BJ (cell line): ENCODE results near the gene C11orf86. TPM values are rescaled to one million over a fixed set of nuclear protein-coding genes. Genes with fewer than 3 reads are reported as not detected.
"Not testable (repeated sequence)": the region's sequence is repeated elsewhere in the genome, so short reads cannot be mapped to it uniquely, and the experiment has no call there.

Source experiments
- CTCF ChIA-PET: fragments of 350-600 bp; formaldehyde crosslinking; extraction: SDS; loops from one replicate; lab custom pipeline; 2021; ENCODE audit warnings: antibody characterized with exemption, inconsistent platforms; lab: Yijun Ruan, JAX
- POLR2A ChIA-PET: fragments of 300-600 bp; sonication (Branson Sonifier 250); formaldehyde crosslinking; extraction: SDS; loops from one replicate; lab custom pipeline; 2021; ENCODE audit warnings: antibody characterized with exemption; lab: Charles Lee
- DNase-seq: peaks from one replicate; pipeline ENCODE4 v3.0.0-alpha.2; 2011; ENCODE audit warnings: low read depth
- H3K27me3 ChIP-seq: 2 replicates; pipeline ENCODE4 v1.6.0; 2011; ENCODE audit warnings: low read length; ENCODE audit not compliant: control insufficient read depth, insufficient read depth
- H3K36me3 ChIP-seq: 2 replicates; pipeline ENCODE4 v1.5.1; 2011; ENCODE audit warnings: low read length; ENCODE audit not compliant: control insufficient read depth, insufficient read depth
- H3K4me3 ChIP-seq: 2 replicates; pipeline ENCODE4 v1.5.1; 2011; ENCODE audit warnings: low read depth, mild to moderate bottlenecking, control low read depth, low read length
- polyA plus RNA-seq: library from polyadenylated mRNA; depleted of rRNA; stranded (reverse); fragments of >200 nt; gene quantifications from 2 replicates; pipeline ENCODE4 v1.2.3, GENCODE V29; 2011
- TF ChIP-seq, protein P1 (sequence below): IDR thresholded peaks from 2 replicates; pipeline ENCODE4 v1.5.1; 2011; ENCODE audit warnings: low read depth, mild to moderate bottlenecking, control low read depth, inconsistent platforms, low read length, moderate library complexity; ENCODE audit not compliant: insufficient read depth

C11orf86 gene
- polyA plus RNA-seq, 1 experiment: 0.15 TPM

DNA sequence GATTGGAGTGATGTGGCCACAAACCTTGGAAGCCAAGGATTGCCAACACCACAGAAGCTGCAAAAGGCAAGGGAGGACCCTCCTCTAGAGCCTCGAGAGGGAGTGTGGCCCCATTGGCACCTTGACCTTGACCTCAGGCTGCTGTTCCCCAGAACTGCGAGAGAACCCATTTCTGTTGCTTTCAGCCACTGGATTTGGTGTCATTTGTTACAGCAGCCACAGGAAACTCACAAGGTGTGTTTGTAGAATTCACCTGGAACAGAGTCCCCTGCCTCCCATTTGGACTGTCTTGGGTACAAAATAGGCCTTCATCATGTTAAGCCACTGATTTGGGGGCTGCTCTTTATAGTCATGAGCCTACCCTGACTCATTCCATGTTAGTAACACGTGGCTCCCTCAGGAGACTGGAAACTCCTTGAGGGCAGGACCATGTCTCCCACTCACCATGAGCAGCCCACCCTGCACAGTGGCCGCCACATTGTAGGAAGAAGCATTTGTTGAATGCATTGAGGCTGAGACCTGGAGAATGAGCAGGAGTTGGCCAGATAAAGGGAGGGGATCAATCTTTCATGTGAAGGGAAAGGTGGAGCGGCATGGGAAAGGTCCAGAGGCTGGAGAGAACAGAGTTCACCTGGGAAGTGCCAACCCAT, 8.3 kb downstream of the C11orf86 start:
- Histone ChIP-seq H3K27me3 (no peaks in the 10 kb centered on the region), H3K36me3 (no peaks in the 10 kb centered on the region), H3K4me3 (no peak overlapping the region)
- CTCF ChIA-PET: interaction anchor here (3.0 kb wide), 1 partner anchor 7 kb away, joined by 12 read pairs; the partner anchor contains the start of gene C11orf86
- POLR2A ChIA-PET: no interaction called here
- no peak for DNase-seq
- TF ChIP-seq, protein P1, sequence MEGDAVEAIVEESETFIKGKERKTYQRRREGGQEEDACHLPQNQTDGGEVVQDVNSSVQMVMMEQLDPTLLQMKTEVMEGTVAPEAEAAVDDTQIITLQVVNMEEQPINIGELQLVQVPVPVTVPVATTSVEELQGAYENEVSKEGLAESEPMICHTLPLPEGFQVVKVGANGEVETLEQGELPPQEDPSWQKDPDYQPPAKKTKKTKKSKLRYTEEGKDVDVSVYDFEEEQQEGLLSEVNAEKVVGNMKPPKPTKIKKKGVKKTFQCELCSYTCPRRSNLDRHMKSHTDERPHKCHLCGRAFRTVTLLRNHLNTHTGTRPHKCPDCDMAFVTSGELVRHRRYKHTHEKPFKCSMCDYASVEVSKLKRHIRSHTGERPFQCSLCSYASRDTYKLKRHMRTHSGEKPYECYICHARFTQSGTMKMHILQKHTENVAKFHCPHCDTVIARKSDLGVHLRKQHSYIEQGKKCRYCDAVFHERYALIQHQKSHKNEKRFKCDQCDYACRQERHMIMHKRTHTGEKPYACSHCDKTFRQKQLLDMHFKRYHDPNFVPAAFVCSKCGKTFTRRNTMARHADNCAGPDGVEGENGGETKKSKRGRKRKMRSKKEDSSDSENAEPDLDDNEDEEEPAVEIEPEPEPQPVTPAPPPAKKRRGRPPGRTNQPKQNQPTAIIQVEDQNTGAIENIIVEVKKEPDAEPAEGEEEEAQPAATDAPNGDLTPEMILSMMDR: no peak

DNA sequence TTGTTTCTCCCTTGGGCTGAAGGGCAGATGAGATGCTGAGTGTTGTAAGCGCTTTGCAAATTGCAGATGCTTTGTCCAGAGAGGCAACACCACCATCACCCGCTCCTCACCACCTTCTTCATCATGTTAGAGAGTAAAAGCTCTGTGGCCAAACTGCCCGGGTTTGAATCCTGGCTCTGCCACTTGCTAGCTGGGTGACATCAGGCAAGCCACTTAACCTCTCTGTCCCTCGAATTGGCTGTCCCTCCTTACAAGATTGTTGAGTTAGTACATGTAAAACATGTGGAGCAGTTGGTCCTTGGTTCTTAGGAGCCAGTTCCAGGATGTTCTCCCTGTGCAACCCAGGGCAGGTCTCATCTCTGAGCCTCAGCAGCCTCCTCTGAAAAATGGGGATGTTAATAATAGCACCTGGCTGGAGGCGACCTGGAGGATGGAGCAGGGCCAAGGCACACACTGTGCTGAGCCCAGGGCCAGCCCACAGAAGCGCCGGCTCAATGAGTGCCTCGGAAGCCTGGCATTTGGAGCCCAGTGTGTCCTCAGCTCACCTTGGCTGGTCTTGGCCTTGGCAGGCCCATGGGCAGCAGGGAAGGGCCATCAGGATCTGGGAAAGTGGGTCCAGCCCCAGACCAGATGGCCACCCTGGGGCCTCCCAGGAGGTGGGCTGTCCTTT, 10.5 kb downstream of the C11orf86 start:
- Histone ChIP-seq H3K27me3 (no peaks in the 10 kb centered on the region), H3K36me3 (no peaks in the 10 kb centered on the region), H3K4me3 (no peak overlapping the region)
- TF ChIP-seq, protein P1: no peak
- no peak for DNase-seq
- CTCF ChIA-PET: interaction anchor here (3.0 kb wide), 1 partner anchor 10 kb away, joined by 12 read pairs; the partner anchor contains the start of gene C11orf86
- POLR2A ChIA-PET: no interaction called here

DNA sequence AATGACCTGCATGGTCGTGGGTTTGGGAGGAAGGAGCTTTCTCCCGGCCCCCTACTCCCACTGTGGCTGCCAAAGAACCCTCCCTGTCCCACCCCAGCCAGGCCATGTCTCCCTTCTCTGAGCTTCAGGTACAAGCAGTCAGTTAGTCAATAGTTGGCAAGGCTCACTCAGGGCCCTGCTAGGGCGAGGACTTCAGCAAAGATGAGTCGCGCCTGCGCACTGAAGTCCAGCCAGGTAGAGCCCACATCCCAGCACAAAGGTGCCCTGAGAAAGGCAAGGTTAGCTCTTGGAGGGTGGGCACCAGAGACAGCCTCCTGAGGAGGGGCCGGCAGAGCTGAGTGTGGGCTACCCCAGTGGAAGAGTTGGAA, 11.1 kb downstream of the C11orf86 start:
- no peak for DNase-seq
- H3K36me3 ChIP-seq: no peaks in the 10 kb centered on the region
- TF ChIP-seq, protein P1: no peak
- POLR2A ChIA-PET: no interaction called here
- H3K27me3 ChIP-seq: no peaks in the 10 kb centered on the region
- CTCF ChIA-PET: interaction anchor here (3.0 kb wide), 1 partner anchor 10 kb away, joined by 12 read pairs; the partner anchor contains the start of gene C11orf86
- H3K4me3 ChIP-seq: no peak overlapping the region

DNA sequence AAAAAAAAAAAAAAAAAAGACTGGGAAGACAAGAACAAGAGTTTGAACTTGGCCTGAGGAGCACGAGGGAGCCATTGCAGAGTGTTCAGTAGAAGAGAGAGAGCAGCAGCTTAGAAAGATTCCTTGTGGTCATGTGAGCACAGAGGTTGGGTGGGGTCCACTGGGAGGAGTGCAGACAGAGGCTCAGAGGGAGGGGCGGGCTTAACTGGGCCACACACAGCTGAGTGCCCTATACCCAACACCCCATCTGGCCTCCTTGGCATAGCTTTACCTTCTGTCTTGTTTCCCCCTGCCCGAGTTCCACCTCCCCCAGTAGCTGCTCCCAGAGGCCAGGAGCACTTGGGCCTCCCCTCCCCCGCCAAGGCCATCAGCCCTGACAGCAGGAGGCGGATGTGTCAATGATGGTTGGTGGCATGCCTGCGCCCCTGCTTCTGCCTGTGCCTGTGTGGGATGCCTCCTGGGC, 12.1 kb downstream of the C11orf86 start:
- POLR2A ChIA-PET: no interaction called here
- CTCF ChIA-PET: no interaction called here
- TF ChIP-seq, protein P1: no peak
- Histone ChIP-seq H3K27me3 (no peaks in the 10 kb centered on the region), H3K36me3 (no peaks in the 10 kb centered on the region), H3K4me3 (no peak overlapping the region)
- no peak for DNase-seq

DNA sequence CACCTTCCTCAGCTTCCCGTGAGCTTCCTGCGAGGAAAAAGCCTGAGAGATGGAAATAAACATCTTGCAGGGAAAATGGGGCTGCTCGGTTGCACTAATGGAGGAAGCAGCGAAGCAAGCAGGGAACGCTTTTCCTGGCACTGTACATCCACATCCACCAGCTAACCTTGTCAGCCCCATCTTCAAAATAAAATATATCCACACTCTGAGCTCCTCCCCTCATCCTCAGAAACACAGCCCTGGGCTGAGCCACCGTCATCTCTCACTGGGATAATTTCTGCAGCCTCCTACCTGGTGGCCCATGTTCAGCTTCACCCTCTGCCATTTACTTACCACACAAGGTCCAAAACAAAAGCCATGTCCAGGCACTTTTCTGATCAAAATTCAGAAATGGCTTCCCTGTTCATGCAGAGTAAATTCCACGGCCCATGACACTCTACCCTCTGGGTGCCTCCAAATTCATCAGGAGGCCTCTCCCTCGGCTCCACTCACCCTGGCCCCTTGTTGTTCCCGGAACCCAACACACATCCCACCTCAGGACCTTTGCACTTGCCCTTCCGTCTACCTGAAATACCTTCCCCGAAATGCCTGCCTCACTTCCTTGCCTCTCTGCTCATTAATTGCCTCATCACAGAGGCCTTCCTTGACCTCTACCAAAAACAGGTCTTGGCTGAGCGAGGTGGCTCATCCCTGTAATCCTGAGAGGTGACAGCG, 13.0 kb downstream of the C11orf86 start:
- POLR2A ChIA-PET: no interaction called here
- TF ChIP-seq, protein P1: no peak
- Histone ChIP-seq H3K27me3 (no peaks in the 10 kb centered on the region), H3K4me3 (no peak overlapping the region), H3K36me3 (no peaks in the 10 kb centered on the region)
- no peak for DNase-seq
- CTCF ChIA-PET: no interaction called here

DNA sequence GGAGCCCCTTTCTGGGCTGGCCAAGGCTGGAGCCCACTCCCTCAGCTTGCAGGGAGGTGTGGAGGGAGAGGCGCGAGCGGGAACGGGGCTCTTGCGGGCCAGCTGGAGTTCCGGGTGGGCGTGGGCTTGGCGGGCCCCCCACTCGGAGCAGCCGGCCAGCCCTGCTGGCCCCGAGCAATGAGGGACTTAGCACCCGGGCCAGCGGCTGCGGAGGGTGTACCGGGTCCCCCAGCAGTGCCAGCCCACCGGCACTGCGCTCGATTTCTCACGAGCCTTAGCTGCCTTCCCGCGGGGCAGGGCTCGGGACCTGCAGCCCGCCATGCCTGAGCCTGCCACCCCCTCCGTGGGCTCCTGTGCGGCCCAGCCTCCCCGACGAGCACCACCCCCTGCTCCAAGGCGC, 13.6 kb downstream of the C11orf86 start:
- CTCF ChIA-PET: interaction anchor here (1.1 to 1.8 kb wide), 2 partner anchors 13 to 37 kb away, joined by 4 to 11 read pairs; partner anchors contain the start of gene C11orf86
- POLR2A ChIA-PET, DNase-seq: not testable (repeated sequence)

DNA sequence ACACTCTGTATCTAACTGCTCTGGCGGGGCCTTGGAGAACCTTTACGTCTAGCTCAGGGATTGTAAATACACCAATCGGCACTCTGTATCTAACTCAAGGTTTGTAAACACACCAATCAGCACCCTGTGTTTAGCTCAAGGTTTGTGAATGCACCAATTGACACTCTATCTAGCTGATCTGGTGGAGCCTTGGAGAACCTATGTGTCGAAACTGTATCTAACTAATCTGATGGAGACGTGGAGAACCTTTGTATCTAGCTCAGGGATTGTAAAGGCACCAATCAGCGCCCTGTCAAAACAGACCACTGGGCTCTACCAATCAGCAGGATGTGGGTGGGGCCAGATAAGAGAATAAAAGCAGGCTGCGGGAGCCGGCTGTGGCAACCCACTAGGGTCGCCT, 14.3 kb downstream of the C11orf86 start:
- CTCF ChIA-PET: interaction anchor here (1.1 to 1.8 kb wide), 2 partner anchors 13 to 37 kb away, joined by 4 to 11 read pairs; partner anchors contain the start of gene C11orf86
- POLR2A ChIA-PET: not testable (repeated sequence)

More for the DNA sequence above, 13.6 kb downstream of the C11orf86 start:
- not testable (repeated sequence) for H3K27me3 ChIP-seq, H3K4me3 ChIP-seq, H3K36me3 ChIP-seq

More for the DNA sequence above, 14.3 kb downstream of the C11orf86 start:
- not testable (repeated sequence) for H3K36me3 ChIP-seq, H3K4me3 ChIP-seq, H3K27me3 ChIP-seq, DNase-seq
